IMR-90 (cell line): ENCODE measurements around the gene LEKR1. TPM values are rescaled to one million over a fixed set of nuclear protein-coding genes. Genes with fewer than 3 reads are reported as not detected.
A peak's percentile ranks its signal among the peaks of the same experiment; 100 is the strongest.

ENCODE experiments used
- ATAC-seq: fragments of 200-7000 bp; cut with Tn5 transposase; 2 replicates; pipeline ENCODE4 v1.9.1; 2020; ENCODE audit warnings: low read depth, mild to moderate bottlenecking, moderate library complexity
- BruUV-seq: library from RNA; stranded (reverse); fragments of 400-500 nt; replicated peaks from 2 replicates; lab custom pipeline; 2021; lab: Mats Ljungman, UMichigan
- CTCF ChIA-PET: fragments of 300-600 bp; formaldehyde crosslinking; extraction: SDS; loops from one replicate; lab custom pipeline; 2021; ENCODE audit warnings: antibody characterized with exemption; lab: Yijun Ruan, JAX
- POLR2A ChIA-PET: fragments of 300-600 bp; sonication (Branson Sonifier 250); formaldehyde crosslinking; loops from one replicate; lab custom pipeline; 2022; ENCODE audit warnings: antibody characterized with exemption; ENCODE audit not compliant: unreplicated experiment; lab: Charles Lee
- DNase-seq: peaks from one replicate; pipeline ENCODE4 v3.0.0; 2013
- H2AFZ ChIP-seq: replicated peaks from 2 replicates; pipeline ENCODE3; 2013; ENCODE audit warnings: low read length, mild to moderate bottlenecking; ENCODE audit not compliant: poor library complexity
- H2AK5ac ChIP-seq: 2 replicates; pipeline ENCODE4 v1.6.1; 2013; ENCODE audit warnings: low read depth, low read length, inconsistent platforms
- H2AK9ac ChIP-seq: replicated peaks from 2 replicates; pipeline ENCODE3; 2013; ENCODE audit warnings: mild to moderate bottlenecking, low read depth, low read length, moderate library complexity; ENCODE audit not compliant: poor library complexity
- H2BK120ac ChIP-seq: 2 replicates; pipeline ENCODE4 v1.6.1; 2013; ENCODE audit warnings: low read depth, low read length, inconsistent platforms
- H2BK15ac ChIP-seq: 3 replicates; pipeline ENCODE4 v1.6.1; 2013; ENCODE audit warnings: low read depth, low read length, inconsistent platforms
- H2BK20ac ChIP-seq: 2 replicates; pipeline ENCODE4 v1.6.1; 2013; ENCODE audit warnings: low read depth, mild to moderate bottlenecking, inconsistent platforms, low read length, moderate library complexity
- H2BK5ac ChIP-seq: 2 replicates; pipeline ENCODE4 v1.6.1; 2013; ENCODE audit warnings: mild to moderate bottlenecking, low read depth, low read length, inconsistent platforms; ENCODE audit not compliant: poor library complexity, severe bottlenecking
- H3K14ac ChIP-seq: replicated peaks from 2 replicates; pipeline ENCODE4 v1.6.1; 2013; ENCODE audit warnings: low read depth, low read length, inconsistent platforms
- H3K18ac ChIP-seq: 2 replicates; pipeline ENCODE4 v1.6.1; 2013; ENCODE audit warnings: low read depth, low read length, control low read depth
- H3K23ac ChIP-seq: 2 replicates; pipeline ENCODE4 v1.6.1; 2013; ENCODE audit warnings: low read depth, low read length, inconsistent platforms
- H3K27ac ChIP-seq: 2 replicates; pipeline ENCODE4 v1.5.1; 2013; ENCODE audit warnings: mild to moderate bottlenecking, control low read depth, low read length; ENCODE audit not compliant: insufficient read depth
- H3K27me3 ChIP-seq: 2 replicates; pipeline ENCODE4 v1.6.1; 2013; ENCODE audit warnings: low read length; ENCODE audit not compliant: control insufficient read depth, insufficient read depth
- H3K36me3 ChIP-seq: 2 replicates; pipeline ENCODE4 v1.6.1; 2013; ENCODE audit warnings: low read length, mixed read lengths; ENCODE audit not compliant: control insufficient read depth, insufficient read depth
- H3K4ac ChIP-seq: 2 replicates; pipeline ENCODE4 v1.6.1; 2013; ENCODE audit warnings: low read depth, low read length, inconsistent platforms
- H3K4me1 ChIP-seq: 2 replicates; pipeline ENCODE4 v1.6.1; 2013; ENCODE audit warnings: low read length, mixed read lengths; ENCODE audit not compliant: control insufficient read depth, insufficient read depth
- H3K4me2 ChIP-seq: 2 replicates; pipeline ENCODE4 v1.6.1; 2013; ENCODE audit warnings: low read depth, mild to moderate bottlenecking, control low read depth, low read length, moderate library complexity
- H3K4me3 ChIP-seq: 2 replicates; pipeline ENCODE4 v1.5.1; 2013; ENCODE audit warnings: low read depth, mild to moderate bottlenecking, control low read depth, low read length, moderate library complexity; ENCODE audit not compliant: insufficient read depth
- H3K56ac ChIP-seq: 2 replicates; pipeline ENCODE4 v1.6.1; 2013; ENCODE audit warnings: low read length, inconsistent platforms; ENCODE audit not compliant: insufficient read depth; ENCODE audit errors: extremely low read depth
- H3K79me1 ChIP-seq, 2 experiments: 2 replicates each; pipeline ENCODE4 v1.6.1; 2013; ENCODE audit warnings: low read length in 2 of 2, inconsistent platforms in 1 of 2, low read depth in 1 of 2
- H3K9ac ChIP-seq: 2 replicates; pipeline ENCODE4 v1.6.1; 2013; ENCODE audit warnings: low read depth, low read length, control low read depth
- H3K9me1 ChIP-seq: 2 replicates; pipeline ENCODE4 v1.6.1; 2013; ENCODE audit warnings: low read length, inconsistent platforms; ENCODE audit not compliant: insufficient read depth
- H3K9me3 ChIP-seq: 2 replicates; pipeline ENCODE4 v1.6.1; 2013; ENCODE audit warnings: low read length; ENCODE audit not compliant: control insufficient read depth, insufficient read depth
- H4K20me1 ChIP-seq: 2 replicates; pipeline ENCODE4 v1.6.1; 2013; ENCODE audit warnings: low read length, inconsistent platforms; ENCODE audit not compliant: insufficient read depth
- H4K5ac ChIP-seq: 2 replicates; pipeline ENCODE4 v1.6.1; 2013; ENCODE audit warnings: mild to moderate bottlenecking, low read depth, low read length, control low read depth
- H4K8ac ChIP-seq, 2 experiments: 2 replicates each; pipeline ENCODE4 v1.6.1; 2013; ENCODE audit warnings: low read depth in 2 of 2, low read length in 2 of 2, control low read depth in 1 of 2, inconsistent platforms in 1 of 2
- H4K91ac ChIP-seq: 2 replicates; pipeline ENCODE4 v1.6.1; 2013; ENCODE audit warnings: low read depth, low read length, inconsistent platforms; ENCODE audit not compliant: insufficient read depth
- CEBPB ChIP-seq: IDR thresholded peaks from 2 replicates; pipeline ENCODE4 v1.6.1; 2012; ENCODE audit warnings: low read depth, low read length, improper control_type of control experiment
- RAD21 ChIP-seq: IDR thresholded peaks from 2 replicates; pipeline ENCODE4 v1.6.1; 2012; ENCODE audit warnings: low read length, improper control_type of control experiment
- RFX5 ChIP-seq: IDR thresholded peaks from 2 replicates; pipeline ENCODE4 v1.8.0; 2012; ENCODE audit warnings: low read depth, mild to moderate bottlenecking, low read length, moderate library complexity
- SMC3 ChIP-seq: fragments of 150-350 bp; IDR thresholded peaks from 2 replicates; pipeline ENCODE4 v1.6.1; 2016; ENCODE audit warnings: low read depth, mild to moderate bottlenecking, antibody characterized with exemption, low read length, moderate library complexity
- WGBS, 2 experiments: methylation state at CpG; one replicate each; pipeline versions ENCODE4 v1.1.5 to v1.1.7; 2013; ENCODE audit warnings: missing lambda C conversion rate in 2 of 2; ENCODE audit not compliant: insufficient read length in 1 of 2; ENCODE audit errors: extremely low coverage in 2 of 2; 5-methylcytosine and 5-hydroxymethylcytosine counted together
- dilution Hi-C: fragments of 300-500 bp; cut with HindIII; formaldehyde crosslinking; loops from one replicate; pipeline ENCODE4 v1.14.3; 2018; ENCODE audit warnings: low sequenced_read_pairs; ENCODE audit not compliant: unreplicated experiment
- in situ Hi-C: fragments of 300-500 bp; cut with MboI; formaldehyde crosslinking; loops from 3 replicates; pipeline ENCODE4 v1.14.3; 2019; ENCODE audit warnings: low sequenced_read_pairs, inconsistent platforms, mixed read lengths
- intact Hi-C: fragments of 100-400 bp; cut with micrococcal nuclease; formaldehyde crosslinking; loops from 2 replicates; pipeline ENCODE4 v1.10.0; 2022
- polyA plus RNA-seq, 3 experiments: library from polyadenylated mRNA; depleted of rRNA; stranded (reverse); fragments of >200 nt; gene quantifications; 2 replicates each; pipeline ENCODE4 v1.2.3, GENCODE V29; 2012; ENCODE audit warnings: low replicate concordance in 1 of 3
- total RNA-seq: library from RNA; depleted of rRNA; stranded (reverse); fragments of >200 nt; gene quantifications from 2 replicates; pipeline ENCODE4 v1.2.3, GENCODE V29; 2012

LEKR1 gene
- total and polyA plus RNA-seq, 2 of the 4 experiments (the other 2 are of a cell fraction) = 0.19 to 0.36 TPM

GRCh38 chr3:157073810-157074209 is 247.7 kb downstream of the LEKR1 start:
- BruUV-seq = no TSS peak
- intact Hi-C loops (loop anchor here (1.0 kb wide), 1 partner anchor 248 kb away; the partner anchor contains the start of gene LEKR1), in situ Hi-C loops (no loop called here), dilution Hi-C loops (no loop called here)
- no peaks in the 10 kb centered on the region for H3K27me3 ChIP-seq
- POLR2A ChIA-PET = no interaction called here
- no peaks in the 10 kb centered on the region for H3K36me3 ChIP-seq
- no peaks in the 10 kb centered on the region for H3K79me1 ChIP-seq
- H4K8ac ChIP-seq = no peak overlapping the region
- no peak overlapping the region for H2AK9ac ChIP-seq
- H2BK120ac ChIP-seq = no peak overlapping the region
- H3K14ac ChIP-seq = no peak overlapping the region
- DNase-seq (peak; percentile 74), ATAC-seq (peak; percentile 61)
- no peak overlapping the region for H3K4ac ChIP-seq
- H3K4me1 ChIP-seq = peaks cover 8% of the 10 kb centered on the region
- no peak overlapping the region for H3K18ac ChIP-seq
- H2BK15ac ChIP-seq = no peak overlapping the region
- no peak overlapping the region for H3K27ac ChIP-seq
- H3K9me1 ChIP-seq = 0 out of 2 replicates have a peak, but pooled peaks cover 4% of the 10 kb centered on the region
- WGBS, 2 experiments = no CpG with 5 or more reads among the region's 4 CpGs
- no peak overlapping the region for H4K91ac ChIP-seq
- no peaks in the 10 kb centered on the region for H4K20me1 ChIP-seq
- no peak overlapping the region for H3K4me2 ChIP-seq
- no peak overlapping the region for H3K9ac ChIP-seq
- H3K56ac ChIP-seq = no peak overlapping the region
- peak; percentile 23; the same call in 1 of the 2 replicates for TF ChIP-seq RAD21
- no peak for TF ChIP-seq SMC3
- no peak for TF ChIP-seq RFX5
- peak; percentile 32; the same call in 1 of the 2 replicates for TF ChIP-seq CEBPB
- CTCF ChIA-PET = no interaction called here
- no peak overlapping the region for H3K4me3 ChIP-seq
- no peak overlapping the region for H2BK5ac ChIP-seq
- H2BK20ac ChIP-seq = no peak overlapping the region
- no peak overlapping the region; the same call in 1 of the 2 replicates for H4K5ac ChIP-seq
- peak overlapping the region; percentile 74 for H2AFZ ChIP-seq
- no peaks in the 10 kb centered on the region for H3K9me3 ChIP-seq
- no peak overlapping the region for H3K23ac ChIP-seq
- no peak overlapping the region for H2AK5ac ChIP-seq
